Measurements from ENCODE around the gene GRHL1.
A peak's percentile ranks its signal among the peaks of the same experiment; 100 is the strongest.
"Not testable (repeated sequence)": the region's sequence is repeated elsewhere in the genome, so short reads cannot be mapped to it uniquely, and the experiment has no call there.

GRHL1 gene

GRCh38 chr2:10005461-10006235 lies 54.2 kb downstream of the GRHL1 start:
- H3K9me3 Mint-ChIP-seq = no peaks in the 10 kb centered on the region
- H3K36me3 Mint-ChIP-seq = no peaks in the 10 kb centered on the region
- no peak for ATAC-seq
- H3K27ac Mint-ChIP-seq = no peak overlapping the region
- H3K4me1 Mint-ChIP-seq = no peaks in the 10 kb centered on the region
- H3K27me3 Mint-ChIP-seq = no peaks in the 10 kb centered on the region
- no peak overlapping the region for H3K4me3 Mint-ChIP-seq

- Mint-ChIP-seq H3K9me3 (no peaks in the 10 kb centered on the region), H3K27ac (no peak overlapping the region), H3K4me3 (no peak overlapping the region), H3K27me3 (no peaks in the 10 kb centered on the region), H3K4me1 (no peaks in the 10 kb centered on the region), H3K36me3 (no peaks in the 10 kb centered on the region)
- ATAC-seq = no peak
These were observed 55.0 kb downstream of the GRHL1 start for GRCh38 chr2:10006236-10007161.

DNA sequence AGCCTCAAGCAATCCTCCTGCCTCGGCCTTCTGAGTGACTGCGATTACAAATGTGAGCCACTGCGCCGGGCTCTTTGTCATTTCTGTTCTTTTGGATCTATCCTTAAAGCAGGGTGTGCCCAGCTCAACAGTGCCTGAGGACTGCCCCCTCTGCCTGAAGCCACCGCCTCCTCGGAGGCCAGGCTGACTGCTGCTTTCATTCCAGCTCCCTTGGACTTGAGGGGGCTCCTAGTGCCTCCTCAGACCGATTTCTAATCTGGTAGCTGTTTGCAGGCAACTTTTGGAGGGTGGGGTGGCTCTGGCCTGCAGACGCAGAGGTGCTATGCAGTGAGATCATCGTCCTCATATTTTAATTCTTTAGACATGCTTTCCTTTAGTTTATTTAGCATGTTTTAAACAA lies 55.9 kb downstream of the GRHL1 start:
- Mint-ChIP-seq H3K27ac (no peak overlapping the region), H3K27me3 (no peaks in the 10 kb centered on the region), H3K36me3 (no peaks in the 10 kb centered on the region), H3K4me1 (no peaks in the 10 kb centered on the region), H3K4me3 (no peak overlapping the region), H3K9me3 (no peaks in the 10 kb centered on the region)
- no peak for ATAC-seq

DNA sequence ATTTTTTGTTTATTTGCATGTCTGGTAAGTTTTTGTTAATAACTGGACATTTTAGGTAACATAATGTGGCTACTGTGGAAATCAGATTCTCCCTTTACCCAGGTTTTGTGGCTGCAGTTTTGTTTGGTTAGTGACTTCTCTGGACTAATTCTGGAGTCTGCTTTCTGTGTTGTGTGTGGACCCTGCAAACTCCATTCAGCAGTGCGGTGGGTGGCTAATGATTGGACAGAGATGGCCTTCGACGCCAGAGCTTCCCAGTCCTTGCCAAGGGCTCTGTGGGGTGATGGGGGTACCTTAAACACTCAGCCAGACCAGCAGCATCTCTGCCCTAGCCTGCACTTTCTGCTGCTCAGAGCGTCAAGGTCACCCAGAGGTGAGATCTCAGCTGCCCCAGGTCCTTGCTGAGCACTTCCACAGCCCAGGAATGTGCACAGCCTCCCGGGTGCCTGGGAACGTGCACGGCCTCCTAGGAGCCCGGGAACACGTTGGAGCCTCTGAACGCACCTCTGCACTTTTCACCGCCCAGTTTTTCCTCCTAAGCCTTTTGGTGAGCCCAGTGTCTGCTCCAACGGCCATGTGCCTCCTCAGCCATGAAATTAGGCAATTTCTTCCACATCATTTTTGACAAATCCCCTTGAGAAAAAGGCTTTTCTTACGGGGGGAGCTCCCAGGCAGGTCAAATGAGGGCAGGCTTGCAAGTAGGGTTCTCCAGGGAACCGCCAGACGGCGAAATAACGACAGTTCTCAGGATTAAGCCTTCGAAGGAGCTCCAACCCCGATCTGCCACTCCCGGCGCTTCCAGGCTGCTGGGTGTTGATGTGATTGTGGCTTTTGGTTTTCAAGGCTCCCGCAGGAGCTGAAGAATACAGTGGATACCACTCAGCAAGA lies 56.7 kb downstream of the GRHL1 start:
- no peaks in the 10 kb centered on the region for H3K9me3 Mint-ChIP-seq
- H3K27ac Mint-ChIP-seq = no peak overlapping the region
- H3K27me3 Mint-ChIP-seq = no peaks in the 10 kb centered on the region
- no peaks in the 10 kb centered on the region for H3K4me1 Mint-ChIP-seq
- no peak overlapping the region for H3K4me3 Mint-ChIP-seq
- H3K36me3 Mint-ChIP-seq = no peaks in the 10 kb centered on the region
- ATAC-seq = no peak

DNA sequence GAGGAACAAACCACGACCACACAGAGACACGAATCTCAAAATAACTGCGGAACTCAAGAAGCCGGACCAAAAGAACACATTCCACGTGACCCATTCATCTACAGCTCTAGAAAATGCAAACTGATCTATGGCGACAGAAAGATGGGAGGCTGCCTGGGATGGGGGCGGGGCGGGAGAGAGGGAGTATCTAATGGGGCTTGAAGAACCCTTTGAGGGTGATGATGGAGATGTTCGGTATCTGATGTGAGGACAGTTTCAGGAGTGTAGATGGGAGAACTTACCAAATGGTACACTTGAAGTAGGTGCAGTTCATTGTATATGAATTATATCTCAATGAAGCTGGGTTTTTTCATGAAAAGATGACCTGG lies 57.3 kb downstream of the GRHL1 start:
- H3K27ac Mint-ChIP-seq = no peak overlapping the region
- no peaks in the 10 kb centered on the region for H3K27me3 Mint-ChIP-seq
- no peak overlapping the region for H3K4me3 Mint-ChIP-seq
- H3K36me3 Mint-ChIP-seq = no peaks in the 10 kb centered on the region
- H3K9me3 Mint-ChIP-seq = no peaks in the 10 kb centered on the region
- ATAC-seq = no peak
- H3K4me1 Mint-ChIP-seq = no peaks in the 10 kb centered on the region

DNA sequence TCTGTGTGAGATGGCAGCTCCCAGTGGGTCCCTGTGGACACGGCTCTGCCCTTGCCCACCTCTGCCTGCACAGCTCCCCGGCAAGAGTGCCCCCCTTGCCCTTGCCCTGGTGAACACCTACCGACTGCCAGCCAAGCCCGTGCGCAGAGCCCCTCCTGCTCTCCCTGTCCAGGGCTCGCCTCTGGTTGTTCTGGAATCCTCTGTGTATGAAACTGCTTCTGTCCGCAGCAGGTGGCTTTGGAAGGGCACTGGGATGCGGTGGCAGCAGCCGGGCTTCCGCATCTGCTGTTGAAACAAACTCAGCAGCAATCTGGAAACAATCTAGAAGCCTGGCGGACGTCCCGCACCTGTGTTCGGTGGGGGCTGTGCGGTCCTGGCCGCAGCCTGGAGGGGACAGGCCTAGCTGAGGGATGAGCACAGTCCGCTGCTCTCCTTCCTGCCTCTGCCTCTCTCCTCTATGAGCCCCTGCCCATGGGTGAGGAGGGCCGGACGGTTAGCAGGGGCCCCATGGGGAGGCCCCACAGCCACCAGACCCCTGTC lies 57.8 kb downstream of the GRHL1 start:
- no peak overlapping the region for H3K27ac Mint-ChIP-seq
- no peak overlapping the region for H3K4me3 Mint-ChIP-seq
- ATAC-seq = peak; percentile 21
- no peaks in the 10 kb centered on the region for H3K27me3 Mint-ChIP-seq
- H3K9me3 Mint-ChIP-seq = no peaks in the 10 kb centered on the region
- H3K36me3 Mint-ChIP-seq = no peaks in the 10 kb centered on the region
- H3K4me1 Mint-ChIP-seq = no peaks in the 10 kb centered on the region

- Mint-ChIP-seq H3K9me3 (no peaks in the 10 kb centered on the region), H3K27ac (no peak overlapping the region), H3K36me3 (no peaks in the 10 kb centered on the region), H3K4me3 (no peak overlapping the region), H3K4me1 (no peaks in the 10 kb centered on the region), H3K27me3 (no peaks in the 10 kb centered on the region)
- ATAC-seq = peak; percentile 24
These were observed 58.6 kb downstream of the GRHL1 start for GRCh38 chr2:10009811-10010781.

DNA sequence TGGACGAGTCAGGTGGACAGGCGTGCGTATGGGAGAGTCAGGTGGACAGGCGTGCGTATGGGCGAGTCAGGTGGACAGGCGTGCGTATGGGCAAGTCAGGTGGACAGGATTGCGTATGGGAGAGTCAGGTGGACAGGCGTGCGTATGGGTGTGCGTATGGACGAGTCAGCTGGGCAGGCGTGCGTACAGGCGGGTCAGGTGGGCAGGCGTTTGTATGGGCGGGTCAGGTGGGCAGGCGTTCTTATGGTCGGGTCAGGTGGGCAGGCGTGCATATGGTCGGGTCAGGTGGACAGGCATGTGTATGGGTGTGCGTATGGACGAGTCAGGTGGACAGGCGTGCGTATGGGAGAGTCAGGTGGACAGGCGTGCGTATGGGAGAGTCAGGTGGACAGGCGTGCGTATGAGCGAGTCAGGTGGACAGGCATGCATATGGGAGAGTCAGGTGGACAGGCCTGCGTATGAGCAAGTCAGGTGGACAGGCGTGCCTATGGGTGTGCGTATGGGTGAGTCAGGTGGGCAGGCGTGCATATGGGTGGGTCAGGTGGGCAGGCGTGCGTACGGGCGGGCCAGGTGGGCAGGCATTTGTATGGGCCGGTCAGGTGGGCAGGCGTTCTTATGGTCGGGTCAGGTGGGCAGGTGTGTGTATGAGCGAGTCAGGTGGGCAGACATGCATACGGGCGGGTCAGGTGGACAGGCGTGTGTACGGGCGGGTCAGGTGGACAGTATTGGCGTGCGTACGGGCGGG lies 59.5 kb downstream of the GRHL1 start:
- H3K27me3 Mint-ChIP-seq, H3K4me1 Mint-ChIP-seq, H3K4me3 Mint-ChIP-seq, H3K9me3 Mint-ChIP-seq, H3K27ac Mint-ChIP-seq, H3K36me3 Mint-ChIP-seq: not testable (repeated sequence)
- ATAC-seq = peak; percentile 40

GRCh38 chr2:10011606-10012325 lies 60.3 kb downstream of the GRHL1 start:
- not testable (repeated sequence) for H3K27me3 Mint-ChIP-seq, H3K4me3 Mint-ChIP-seq, H3K27ac Mint-ChIP-seq, H3K4me1 Mint-ChIP-seq, H3K36me3 Mint-ChIP-seq, H3K9me3 Mint-ChIP-seq, ATAC-seq

- not testable (repeated sequence) for H3K9me3 Mint-ChIP-seq, H3K36me3 Mint-ChIP-seq, H3K4me3 Mint-ChIP-seq, H3K27me3 Mint-ChIP-seq, H3K4me1 Mint-ChIP-seq, H3K27ac Mint-ChIP-seq, ATAC-seq
These were observed 61.0 kb downstream of the GRHL1 start for GRCh38 chr2:10012366-10012962.

- Mint-ChIP-seq H3K36me3 (peaks cover 4% of the 10 kb centered on the region), H3K9me3 (peaks cover 2% of the 10 kb centered on the region), H3K27ac (no peak overlapping the region), H3K4me3 (no peak overlapping the region), H3K4me1 (no peaks in the 10 kb centered on the region), H3K27me3 (no peaks in the 10 kb centered on the region)
- ATAC-seq = peak; percentile 44
These were observed 61.5 kb downstream of the GRHL1 start for GRCh38 chr2:10012963-10013461.

- not testable (repeated sequence) for H3K36me3 Mint-ChIP-seq, H3K9me3 Mint-ChIP-seq, ATAC-seq, H3K27me3 Mint-ChIP-seq, H3K4me3 Mint-ChIP-seq, H3K4me1 Mint-ChIP-seq, H3K27ac Mint-ChIP-seq
These were observed 62.3 kb downstream of the GRHL1 start for GRCh38 chr2:10013651-10014417.
